GM19099 (cell line): ENCODE data around the gene CCDC59.

Experiments used
- POLR2A ChIP-seq: IDR thresholded peaks from 3 replicates; pipeline ENCODE4 v1.6.1; 2011; ENCODE audit warnings: low read depth; ENCODE audit not compliant: insufficient read length; ENCODE audit errors: extremely low read depth

The CCDC59 gene

GRCh38 chr12:82358200-82359114, at the start of gene CCDC59, which contains the start of gene METTL25:
Gene CCDC59, minus strand, starts transcription at chr12:82358387. Its CDS starts 11 bp downstream, at chr12:82358376.
Gene METTL25, plus strand, starts transcription at chr12:82358529. Its CDS starts 37 bp downstream, at chr12:82358566.
- peak; percentile 94 for TF ChIP-seq POLR2A

GRCh38 chr12:82407481-82407880, 49.3 kb upstream of the CCDC59 start:
- TF ChIP-seq POLR2A, result no peak

- TF ChIP-seq POLR2A, result no peak
These were observed 48.5 kb upstream of the CCDC59 start for GRCh38 chr12:82406651-82407050.

GRCh38 chr12:82400819-82401218, 42.6 kb upstream of the CCDC59 start:
- TF ChIP-seq POLR2A, result no peak

GRCh38 chr12:82398879-82399278, 40.7 kb upstream of the CCDC59 start:
- no peak for TF ChIP-seq POLR2A

GRCh38 chr12:82383930-82384552, 25.9 kb upstream of the CCDC59 start:
- no peak for TF ChIP-seq POLR2A

- no peak for TF ChIP-seq POLR2A
These were observed 20.8 kb upstream of the CCDC59 start for GRCh38 chr12:82378997-82379396.

- TF ChIP-seq POLR2A, result no peak
These were observed 17.0 kb upstream of the CCDC59 start for GRCh38 chr12:82375201-82375600.

- TF ChIP-seq POLR2A, result no peak
These were observed 8.0 kb upstream of the CCDC59 start for GRCh38 chr12:82366197-82366596.

- TF ChIP-seq POLR2A, result no peak
These were observed 5.8 kb upstream of the CCDC59 start for GRCh38 chr12:82363990-82364389.

GRCh38 chr12:82361461-82361915, 3.3 kb upstream of the CCDC59 start:
- no peak for TF ChIP-seq POLR2A

- no peak for TF ChIP-seq POLR2A
These were observed 910 bp upstream of the CCDC59 start for GRCh38 chr12:82359115-82359478.

GRCh38 chr12:82357845-82358199, 365 bp downstream of the CCDC59 start:
- TF ChIP-seq POLR2A, result no peak

- TF ChIP-seq POLR2A, result no peak
These were observed 847 bp downstream of the CCDC59 start for GRCh38 chr12:82357340-82357739.

- no peak for TF ChIP-seq POLR2A
These were observed 6.8 kb downstream of the CCDC59 start for GRCh38 chr12:82351390-82351789.

- no peak for TF ChIP-seq POLR2A
These were observed 8.0 kb downstream of the CCDC59 start for GRCh38 chr12:82350161-82350560.
